HG03354 (cell line): ENCODE data around the gene KY.

Source experiments
- ATAC-seq: cut with Tn5 transposase; IDR thresholded peaks from one replicate; pipeline ENCODE4 v1.9.1; 2021; ENCODE audit warnings: mild to moderate bottlenecking; ENCODE audit not compliant: unreplicated experiment, poor library complexity, severe bottlenecking

KY gene

GRCh38 chr3:134677196-134677986 lies 26.6 kb upstream of the KY start:
- no peak for ATAC-seq

DNA sequence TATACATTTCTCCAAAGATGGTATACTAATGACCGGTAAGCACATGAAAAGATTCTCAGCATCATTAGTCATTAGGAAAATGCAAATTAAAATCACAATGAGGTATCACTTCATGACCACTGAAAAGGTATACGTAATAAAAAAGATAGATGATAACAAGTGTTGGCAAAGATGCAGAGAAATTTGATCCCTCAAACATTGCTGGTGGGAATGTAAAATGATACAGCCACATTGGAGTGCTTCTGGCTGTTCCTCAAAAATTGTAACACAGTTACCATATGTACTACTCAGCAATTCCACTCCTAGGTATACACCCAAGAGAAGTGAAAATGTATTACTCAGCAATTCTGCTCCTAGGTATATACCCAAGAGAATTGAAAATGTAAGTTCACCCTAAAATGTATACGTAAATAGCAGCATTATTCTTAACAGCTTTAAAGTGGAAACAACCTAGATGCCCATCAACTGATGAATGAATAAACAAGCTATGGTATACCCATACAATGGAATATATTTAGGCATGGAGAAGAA lies 25.0 kb upstream of the KY start:
- no peak for ATAC-seq

DNA sequence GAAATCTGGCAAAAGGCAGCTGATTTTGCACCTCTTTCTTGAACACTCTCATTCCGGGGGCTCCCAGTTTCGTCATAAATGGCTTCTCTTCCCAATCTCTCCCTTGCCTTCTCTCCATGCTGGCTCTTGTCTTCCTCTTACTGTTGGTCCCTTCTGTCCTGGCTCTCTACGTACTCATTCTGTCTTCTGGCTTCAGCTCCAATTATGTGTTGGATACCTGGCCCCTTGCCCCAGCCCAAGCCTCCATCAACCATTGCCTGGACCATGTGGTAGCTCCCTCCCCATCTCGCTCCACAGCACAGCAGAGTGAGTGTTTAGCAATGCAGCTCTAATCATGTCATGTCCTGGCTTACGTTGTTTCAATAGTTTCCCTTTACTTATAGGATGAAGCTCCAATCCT lies 21.7 kb upstream of the KY start:
- ATAC-seq = no peak

- ATAC-seq = no peak
Observed at GRCh38 chr3:134667956-134668355, 17.1 kb upstream of the KY start.

- no peak for ATAC-seq
Observed at GRCh38 chr3:134667406-134667805, 16.6 kb upstream of the KY start.

- no peak for ATAC-seq
Observed at GRCh38 chr3:134666885-134667284, 16.1 kb upstream of the KY start.

DNA sequence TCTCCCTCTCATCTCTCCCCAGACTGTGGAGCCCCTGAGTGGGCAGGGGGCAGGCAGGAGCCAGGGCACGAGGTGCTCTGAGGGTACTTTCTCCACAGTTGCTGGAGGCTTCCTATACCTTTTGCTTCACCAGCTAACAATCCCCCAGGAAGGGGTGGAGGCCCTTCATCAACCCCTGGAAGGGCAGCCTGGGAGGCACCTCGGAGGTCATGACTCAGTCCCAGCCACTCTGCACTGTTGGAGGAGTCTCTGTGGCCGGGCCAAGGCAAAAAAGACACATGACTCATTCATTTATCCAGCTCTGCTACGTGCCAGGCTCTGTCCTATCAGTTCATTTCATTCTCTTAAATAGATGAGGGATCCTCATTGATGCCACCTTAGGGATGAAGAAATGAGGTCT lies 15.6 kb upstream of the KY start:
- ATAC-seq = no peak

DNA sequence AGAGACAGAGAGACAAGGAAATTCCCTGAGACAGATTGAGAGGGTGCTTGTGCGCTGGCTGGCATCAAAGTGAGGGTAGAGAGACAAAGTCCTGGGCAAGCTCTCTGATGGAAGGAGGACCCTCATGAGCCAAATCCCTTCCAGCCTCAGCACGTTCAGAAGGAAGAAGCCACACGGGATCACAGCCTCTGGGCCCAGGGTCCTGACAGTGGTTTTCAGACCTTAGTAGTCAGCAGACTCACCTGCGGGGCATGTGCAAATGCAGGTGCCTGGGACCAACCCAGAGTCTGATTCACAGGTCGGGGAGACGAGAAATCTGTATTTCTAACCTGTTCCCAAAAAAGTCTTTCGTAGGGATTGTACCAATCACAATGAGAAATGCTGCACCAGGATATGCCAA lies 15.2 kb upstream of the KY start:
- ATAC-seq = no peak

DNA sequence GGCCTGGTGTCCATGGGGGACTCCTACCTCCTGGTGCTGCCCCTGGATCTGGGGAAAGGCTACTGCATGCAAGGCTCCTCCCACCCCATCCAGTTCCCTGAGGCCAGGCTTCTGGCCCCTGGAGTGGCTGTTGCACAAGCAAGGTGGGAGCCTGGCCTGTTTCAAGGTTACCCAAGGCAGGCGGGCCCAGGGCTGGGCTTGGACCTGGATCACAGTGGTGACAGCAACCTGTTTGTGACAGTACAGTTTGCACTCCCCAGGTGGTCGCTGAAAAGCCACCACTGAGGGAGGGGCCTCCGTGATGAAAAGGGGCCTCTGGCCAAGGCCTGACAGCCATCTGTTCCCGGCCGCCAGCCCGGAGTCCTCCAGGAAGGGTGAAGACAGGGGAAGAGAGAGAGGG lies 14.4 kb upstream of the KY start:
- ATAC-seq = no peak

GRCh38 chr3:134663721-134664456 lies 13.1 kb upstream of the KY start:
- no peak for ATAC-seq

DNA sequence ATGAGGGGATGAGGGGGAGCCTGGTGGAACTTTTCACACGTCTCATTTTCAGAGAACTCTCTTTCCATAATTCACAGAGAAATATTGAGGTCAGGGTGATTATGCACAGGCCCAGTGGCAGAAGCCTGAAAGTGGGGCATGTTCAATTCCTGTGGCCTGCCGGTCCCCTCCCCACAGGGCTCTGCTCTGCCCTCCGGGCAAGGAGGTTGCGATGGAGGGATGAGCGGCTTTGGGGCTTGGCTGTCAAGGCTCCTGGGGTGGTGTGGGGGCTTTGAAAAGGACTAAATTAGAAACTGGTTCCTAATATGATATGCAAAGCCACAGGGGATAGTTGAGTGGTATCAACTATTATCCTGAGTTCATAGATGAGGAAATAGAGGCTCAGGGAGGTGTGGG lies 9.2 kb upstream of the KY start:
- ATAC-seq = no peak

DNA sequence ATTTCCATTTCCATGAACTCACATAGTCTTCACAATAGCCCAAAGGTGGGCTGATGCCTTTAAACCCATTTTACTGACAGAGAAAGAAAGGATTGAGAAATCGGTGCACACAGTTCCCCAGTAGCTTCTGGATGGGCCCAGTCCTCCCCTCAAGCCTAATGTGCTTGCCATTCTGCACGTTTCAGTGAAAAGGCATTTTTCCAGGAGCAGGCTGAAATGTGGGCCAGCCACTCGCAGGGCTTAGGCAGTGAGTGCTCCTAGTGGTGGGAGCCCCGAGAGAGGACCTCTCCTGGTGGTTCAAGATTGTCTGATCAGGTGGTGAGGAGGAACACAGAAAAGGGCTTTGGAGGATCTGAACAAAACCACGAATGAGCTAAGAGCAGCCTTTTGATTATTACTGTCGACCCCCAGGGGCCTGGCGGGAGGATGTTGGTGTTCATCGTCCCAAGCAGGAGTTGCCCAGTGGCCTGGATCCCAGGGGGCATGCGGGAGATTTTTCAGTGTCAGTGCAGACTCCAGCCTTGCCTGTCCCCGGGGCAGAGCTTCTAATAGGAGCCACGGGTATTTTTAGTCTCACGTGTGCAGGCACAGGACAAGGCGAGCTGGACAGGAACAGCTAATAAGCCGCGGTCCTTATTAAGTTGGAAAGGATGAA lies 8.7 kb upstream of the KY start:
- no peak for ATAC-seq

GRCh38 chr3:134658555-134658954 lies 7.7 kb upstream of the KY start:
- ATAC-seq = no peak

GRCh38 chr3:134656211-134656800 lies 5.5 kb upstream of the KY start:
- no peak for ATAC-seq

- no peak for ATAC-seq
Observed at GRCh38 chr3:134655706-134656105, 4.9 kb upstream of the KY start.

DNA sequence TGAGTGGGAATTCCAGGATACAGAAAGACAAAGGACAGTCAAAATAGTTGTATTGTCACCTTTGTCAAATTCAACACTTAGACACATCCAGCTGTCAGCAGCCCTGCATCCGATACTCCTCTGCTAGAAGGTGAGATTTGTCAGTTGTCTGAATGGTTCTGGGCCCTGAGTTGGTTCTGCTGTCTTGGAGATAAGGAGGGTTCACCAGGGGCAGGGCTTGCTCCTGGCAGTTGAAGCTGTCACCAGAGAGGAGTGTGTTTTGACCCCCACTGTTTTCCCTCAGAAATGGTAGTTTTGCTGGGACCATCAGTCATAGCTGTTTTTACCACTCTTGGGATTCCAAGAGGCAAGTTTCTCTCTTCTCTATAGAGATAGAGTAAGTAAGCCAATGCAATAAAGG lies 3.2 kb upstream of the KY start:
- ATAC-seq = no peak

DNA sequence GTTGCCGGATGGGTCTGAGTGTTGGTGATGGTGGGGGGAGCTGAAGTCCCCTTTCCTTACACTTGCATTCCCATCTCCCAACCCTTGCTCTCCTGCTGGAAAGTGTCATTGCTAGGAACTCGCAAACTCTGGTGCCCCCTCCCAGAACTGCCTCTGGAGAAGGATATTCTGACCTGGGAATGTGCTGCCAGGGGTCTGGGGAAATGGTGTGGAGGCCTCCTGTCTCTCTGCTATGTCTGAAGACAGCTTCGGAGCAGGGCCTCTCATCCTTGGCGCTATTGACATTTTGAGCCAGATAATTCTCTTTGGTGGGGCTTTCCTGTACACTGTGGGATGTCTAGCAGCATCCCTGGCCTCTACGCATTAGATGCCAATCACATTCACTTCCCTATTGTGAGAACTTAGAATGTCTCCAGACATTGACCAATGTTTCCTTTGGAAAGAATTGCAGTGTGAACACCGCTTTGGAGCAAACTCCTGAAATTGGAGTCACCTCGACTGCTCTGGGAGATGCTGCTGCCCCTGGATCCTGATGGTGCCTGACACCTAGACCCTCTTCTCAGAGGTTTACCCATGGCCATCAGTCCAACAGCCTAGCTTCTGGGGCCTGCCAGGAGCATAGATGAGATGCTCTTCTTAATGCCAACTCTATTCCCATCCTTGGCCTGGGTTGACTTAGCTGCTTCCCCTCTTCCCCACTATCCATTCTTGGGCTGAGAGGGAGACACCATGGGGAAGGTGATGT lies 2.2 kb upstream of the KY start:
- no peak for ATAC-seq

DNA sequence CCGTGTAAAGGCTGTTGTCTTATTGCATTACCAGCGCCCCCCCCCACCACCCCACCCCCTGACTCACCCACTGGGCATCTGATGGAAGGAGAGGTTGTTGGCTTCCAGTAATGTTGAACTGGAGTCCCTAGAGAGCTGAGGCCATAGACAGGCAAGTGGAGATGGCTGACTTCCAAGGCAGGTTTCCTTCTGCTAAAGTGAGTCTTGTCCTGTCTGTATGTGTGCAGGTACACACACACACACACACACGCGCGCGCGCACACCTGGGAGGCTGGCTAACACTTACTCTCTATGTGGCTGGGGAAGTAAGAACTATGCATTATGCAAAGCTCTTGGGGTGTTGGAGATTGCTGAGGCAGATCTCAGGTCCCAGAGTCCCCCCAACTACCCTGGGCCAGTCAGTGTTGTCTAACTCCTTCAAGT lies 1.6 kb upstream of the KY start:
- no peak for ATAC-seq

GRCh38 chr3:134651347-134652041 lies 672 bp upstream of the KY start:
- ATAC-seq = no peak
